Activated naive CD4-positive, alpha-beta T cell treated with anti-CD3 and anti-CD28 coated beads for 36 hours (primary cell): ENCODE results near the gene TFR2. TPM values are rescaled to one million over a fixed set of nuclear protein-coding genes. Genes with fewer than 3 reads are reported as not detected.
A peak's percentile ranks its signal among the peaks of the same experiment; 100 is the strongest.

ENCODE experiments used
- CTCF ChIA-PET: fragments of 350-600 bp; sonication (Branson Sonifier 250); formaldehyde crosslinking; loops from one replicate; lab custom pipeline; 2021; ENCODE audit warnings: antibody characterized with exemption; lab: Charles Lee
- DNase-seq: peaks from one replicate; pipeline ENCODE4 v3.0.0-alpha.2; 2020
- H3K27ac Mint-ChIP-seq: one replicate; pipeline ENCODE4 v1.8.0; 2021; ENCODE audit warnings: mild to moderate bottlenecking, mixed read lengths
- H3K27me3 Mint-ChIP-seq: one replicate; pipeline ENCODE4 v1.8.0; 2021; ENCODE audit warnings: low read depth, mixed read lengths
- H3K36me3 Mint-ChIP-seq: one replicate; pipeline ENCODE4 v1.8.0; 2021; ENCODE audit warnings: low read depth, mixed read lengths
- H3K4me1 Mint-ChIP-seq: one replicate; pipeline ENCODE4 v1.8.0; 2021; ENCODE audit warnings: low read depth, mixed read lengths
- H3K4me3 Mint-ChIP-seq: one replicate; pipeline ENCODE4 v1.8.0; 2021; ENCODE audit warnings: mild to moderate bottlenecking, moderate library complexity, mixed read lengths
- H3K9me3 Mint-ChIP-seq: one replicate; pipeline ENCODE4 v1.8.0; 2021; ENCODE audit warnings: mixed read lengths
- intact Hi-C: fragments of 100-400 bp; cut with micrococcal nuclease; formaldehyde crosslinking; loops from one replicate; pipeline ENCODE4 v1.15.1; 2023
- total RNA-seq, 2 experiments: library from RNA; stranded (reverse); gene quantifications; one replicate each; pipeline ENCODE4 v1.2.3, GENCODE V29; 2021

The TFR2 gene
- total RNA-seq, result 1 to 10 TPM; 4.2 to 5.1 TPM

DNA sequence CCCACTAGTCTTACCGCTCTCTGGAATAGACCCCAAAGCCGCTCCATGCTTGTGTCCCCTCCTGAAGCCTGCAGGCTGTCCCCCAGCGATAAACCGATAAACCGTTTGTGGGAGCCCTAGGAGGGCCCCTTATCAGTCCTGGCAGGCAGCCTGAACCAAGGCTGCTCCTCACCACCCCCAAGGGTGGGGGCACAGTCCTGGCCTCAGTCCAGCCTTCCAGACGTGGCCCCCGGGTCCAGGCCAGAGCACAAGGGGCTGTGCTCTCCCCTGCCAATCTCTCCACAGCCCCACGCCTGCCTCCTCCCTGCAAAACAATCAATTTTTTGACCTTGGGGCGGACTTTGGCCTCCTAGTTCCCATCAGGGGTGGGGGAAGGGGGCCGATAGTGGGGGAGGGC, at the start of gene TFR2:
TFR2 (minus strand) TSS at position 90 of the 397 bp plus-strand sequence; CDS start at position 47, 43 bp downstream.
- intact Hi-C loops, result no loop called here
- no peak for DNase-seq
- CTCF ChIA-PET, result no interaction called here
- Mint-ChIP-seq H3K4me3 (no peak within 1 kb of the TSS), H3K4me1 (no peaks in the 10 kb centered on the region), H3K27ac (no peak within 1 kb of the TSS), H3K27me3 (no peaks in the 10 kb centered on the region), H3K36me3 (no peaks in the 10 kb centered on the region), H3K9me3 (no peaks in the 10 kb centered on the region)

DNA sequence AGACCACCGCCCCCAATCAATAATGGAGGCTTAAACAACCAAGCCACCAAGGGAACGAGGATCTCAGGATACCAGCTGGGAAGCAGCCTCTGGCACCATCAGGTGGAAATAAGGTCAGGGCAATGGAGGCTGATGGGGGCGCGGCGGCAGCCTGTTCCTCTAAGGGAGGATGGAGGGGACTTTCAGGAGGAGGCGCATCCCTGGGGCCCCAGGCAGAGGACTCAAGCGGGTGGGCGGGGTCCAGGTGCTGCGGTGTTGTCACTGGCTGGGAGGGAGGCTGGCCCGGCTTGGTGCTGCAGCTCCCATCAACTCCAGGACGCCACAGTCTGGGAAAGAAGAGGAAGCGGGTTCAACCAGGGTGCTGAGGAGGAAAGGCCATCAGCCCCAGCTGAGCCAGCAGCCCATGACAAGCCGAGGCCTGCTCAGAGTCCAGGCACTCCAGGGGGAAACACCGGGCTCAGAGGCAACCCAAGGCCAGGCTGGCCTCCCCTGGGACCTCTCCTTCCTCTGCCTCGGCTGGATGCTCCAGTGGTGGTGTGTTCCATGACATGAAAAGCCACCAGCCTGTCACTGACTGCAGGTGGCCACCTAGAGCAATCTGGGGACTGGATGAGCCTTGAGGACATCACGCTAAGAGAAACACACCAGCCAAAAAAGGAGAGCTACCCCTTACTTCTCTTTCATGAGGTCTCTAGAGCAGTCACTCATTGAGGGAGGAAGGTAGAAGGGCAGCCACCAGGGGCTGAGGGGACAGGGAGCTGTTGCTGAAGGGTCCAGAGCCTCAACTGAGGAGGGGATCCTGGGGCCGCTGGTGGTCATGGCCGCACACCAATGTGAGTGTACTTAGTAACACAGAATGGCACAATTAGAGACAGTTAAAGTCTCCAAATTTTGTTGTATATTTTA, 48.1 kb upstream of the TFR2 start:
- Mint-ChIP-seq H3K4me1 (peaks cover 40% of the 10 kb centered on the region), H3K36me3 (peaks cover 16% of the 10 kb centered on the region), H3K9me3 (no peaks in the 10 kb centered on the region), H3K4me3 (no peak overlapping the region), H3K27ac (no peak overlapping the region), H3K27me3 (no peaks in the 10 kb centered on the region)
- CTCF ChIA-PET, result interaction anchor here (0.6 to 9.4 kb wide), 8 partner anchors 8 to 104 kb away, joined by 3 to 122 read pairs (median 13); partner anchors contain the start of genes FBXO24, LRCH4, MOSPD3 and POP7
- intact Hi-C loops, result loop anchor here (5.0 kb wide), 2 partner anchors 163 to 212 kb away; partner anchors contain the start of genes SLC12A9 and TSC22D4
- no peak for DNase-seq

DNA sequence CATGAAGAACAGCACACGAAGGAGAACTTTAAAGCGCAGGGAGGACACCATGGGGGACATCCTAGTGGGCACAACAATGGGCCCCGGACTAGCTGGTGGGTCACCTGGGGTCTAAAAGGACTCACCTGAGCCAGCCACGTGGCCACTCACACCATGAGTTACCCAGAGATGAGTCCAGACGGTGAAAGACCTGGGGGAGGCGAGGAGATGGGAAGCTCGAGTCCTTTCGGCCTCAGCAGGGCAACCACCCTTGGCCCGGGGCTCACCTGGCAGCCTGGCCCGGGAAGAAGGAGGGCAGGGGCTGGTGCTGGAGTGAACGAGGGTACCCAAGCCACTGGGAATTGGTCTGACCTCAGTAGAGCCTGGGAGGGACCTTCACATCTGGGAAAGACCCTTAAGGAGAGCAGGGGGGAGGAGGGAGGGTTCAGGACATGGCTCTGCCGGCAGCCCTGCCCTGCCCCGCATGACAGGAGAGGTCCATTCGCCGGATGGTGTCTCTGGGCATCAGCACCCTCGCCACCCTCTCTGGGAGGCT, 47.0 kb upstream of the TFR2 start:
- CTCF ChIA-PET, result interaction anchor here (0.6 to 9.4 kb wide), 3 partner anchors 7 to 252 kb away, joined by 3 to 122 read pairs (median 5); partner anchors contain the start of genes POP7 and PPP1R35
- Mint-ChIP-seq H3K9me3 (no peaks in the 10 kb centered on the region), H3K36me3 (peaks cover 16% of the 10 kb centered on the region), H3K4me1 (peaks cover 40% of the 10 kb centered on the region), H3K4me3 (no peak overlapping the region), H3K27me3 (no peaks in the 10 kb centered on the region), H3K27ac (peak overlapping the region; percentile 15)
- no peak for DNase-seq
- intact Hi-C loops, result no loop called here

DNA sequence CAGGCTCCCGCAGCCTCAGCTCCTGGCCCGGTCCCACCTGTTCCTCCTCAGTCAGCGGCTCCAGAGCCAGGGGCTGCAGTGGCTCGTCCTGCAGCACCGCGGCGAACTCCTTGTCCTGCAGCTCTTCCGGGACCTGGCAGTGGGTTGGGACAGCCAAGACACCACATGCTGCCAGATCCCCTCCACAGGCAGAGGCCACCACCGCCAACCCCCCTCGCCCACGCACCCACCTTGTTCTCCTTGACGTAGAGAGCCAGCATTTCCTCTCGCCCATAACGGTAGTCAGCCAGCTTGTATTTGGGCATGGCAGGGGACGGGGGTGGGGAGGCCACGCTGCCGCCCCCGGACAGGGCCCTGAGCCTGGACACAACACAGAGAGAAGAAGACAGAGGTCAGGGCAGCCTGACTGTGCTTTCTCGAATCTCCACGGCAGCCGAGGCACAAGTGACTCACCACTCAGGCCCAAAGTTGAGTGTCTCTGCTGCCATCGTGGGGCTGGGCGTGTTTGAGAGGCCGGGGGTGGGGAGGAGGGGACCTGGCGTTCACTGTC, 46.5 kb upstream of the TFR2 start:
- Mint-ChIP-seq H3K27ac (no peak overlapping the region), H3K36me3 (peaks cover 13% of the 10 kb centered on the region), H3K4me3 (no peak overlapping the region), H3K27me3 (no peaks in the 10 kb centered on the region), H3K9me3 (no peaks in the 10 kb centered on the region), H3K4me1 (peaks cover 35% of the 10 kb centered on the region)
- DNase-seq, result no peak
- intact Hi-C loops, result no loop called here
- CTCF ChIA-PET, result interaction anchor here (0.6 kb wide), 1 partner anchor 251 kb away, joined by 5 read pairs; the partner anchor contains the start of gene PPP1R35

DNA sequence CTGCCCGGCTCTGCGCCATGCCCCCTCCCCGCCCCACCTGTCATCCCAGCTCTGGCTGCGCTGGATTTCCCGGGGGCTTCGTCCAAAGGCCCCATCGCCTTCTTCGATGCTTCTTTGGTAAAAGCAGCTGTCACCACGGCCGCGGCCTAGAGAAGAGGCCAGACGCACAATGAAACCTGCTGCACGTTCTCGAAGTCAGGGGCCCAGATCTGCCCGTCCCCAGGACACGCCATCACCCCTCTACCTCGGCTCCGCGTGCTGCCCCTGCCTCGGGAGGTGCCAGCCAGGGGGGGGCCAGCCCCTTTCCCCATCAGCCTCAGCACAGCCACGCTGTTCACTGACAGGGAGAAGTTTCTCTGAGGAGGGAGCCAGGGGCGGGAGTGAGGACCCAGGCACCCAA, 45.9 kb upstream of the TFR2 start:
- Mint-ChIP-seq H3K4me1 (peaks cover 29% of the 10 kb centered on the region), H3K4me3 (no peak overlapping the region), H3K27ac (no peak overlapping the region), H3K9me3 (no peaks in the 10 kb centered on the region), H3K27me3 (no peaks in the 10 kb centered on the region), H3K36me3 (peaks cover 11% of the 10 kb centered on the region)
- CTCF ChIA-PET, result interaction anchor here (1.4 kb wide), 1 partner anchor 55 kb away, joined by 4 read pairs; no protein-coding TSS in a partner anchor
- no peak for DNase-seq
- intact Hi-C loops, result no loop called here

DNA sequence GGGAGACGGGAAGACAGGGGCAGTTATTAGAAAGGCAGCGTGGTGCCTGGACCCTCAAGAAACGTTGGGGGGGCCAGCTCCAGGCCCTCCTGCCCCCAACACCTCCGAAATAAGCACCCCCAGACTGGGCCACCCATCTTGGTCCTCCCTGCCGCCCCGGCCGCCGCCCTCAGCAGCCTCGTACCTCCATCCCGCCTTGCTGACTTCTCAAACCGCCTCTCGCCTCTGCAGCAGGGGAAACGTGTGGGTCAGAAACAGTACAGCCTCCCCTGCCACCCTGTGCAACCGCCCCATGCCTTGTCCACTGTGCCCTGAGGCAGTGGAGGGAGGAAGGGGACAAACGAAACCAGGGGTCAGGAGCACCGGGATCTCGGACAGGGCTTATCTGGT, 45.5 kb upstream of the TFR2 start:
- Mint-ChIP-seq H3K4me3 (no peak overlapping the region), H3K4me1 (peaks cover 25% of the 10 kb centered on the region), H3K9me3 (no peaks in the 10 kb centered on the region), H3K36me3 (peaks cover 10% of the 10 kb centered on the region), H3K27me3 (no peaks in the 10 kb centered on the region), H3K27ac (no peak overlapping the region)
- CTCF ChIA-PET, result interaction anchor here (1.4 kb wide), 1 partner anchor 54 kb away, joined by 4 read pairs; no protein-coding TSS in a partner anchor
- no peak for DNase-seq
- intact Hi-C loops, result no loop called here

DNA sequence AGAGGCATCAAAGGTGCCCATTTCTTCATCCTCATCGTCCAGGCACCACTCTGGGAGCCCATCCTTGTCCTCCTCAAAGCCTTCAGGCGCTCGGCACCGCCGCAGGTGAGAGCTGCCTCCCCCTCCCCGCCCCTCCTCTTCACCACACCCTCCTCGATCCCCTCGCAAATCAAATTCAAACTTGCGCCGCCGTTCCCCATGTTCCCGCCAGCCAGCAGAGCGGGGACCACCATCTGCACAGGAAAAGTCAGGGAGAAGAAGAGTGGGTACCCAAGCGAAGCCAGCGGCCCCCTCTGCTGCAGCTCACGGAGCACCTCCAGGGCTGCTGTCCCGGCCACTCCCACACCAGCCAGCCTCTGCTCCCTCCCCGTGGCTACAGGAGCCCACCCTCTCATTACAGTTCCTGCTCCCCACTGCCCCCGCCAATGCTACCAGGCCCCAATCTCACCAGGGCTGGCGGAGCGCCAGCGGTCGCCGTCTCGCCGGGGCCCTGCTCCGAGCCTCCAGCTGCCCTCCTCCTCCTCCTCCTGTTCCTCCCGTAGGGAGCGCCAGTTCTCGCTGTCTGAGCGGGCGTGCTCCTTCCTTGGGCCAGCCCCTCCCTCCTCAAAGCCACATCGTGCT, 45.0 kb upstream of the TFR2 start:
- no peaks in the 10 kb centered on the region for H3K9me3 Mint-ChIP-seq
- H3K36me3 Mint-ChIP-seq, result peaks cover 10% of the 10 kb centered on the region
- intact Hi-C loops, result no loop called here
- DNase-seq, result no peak
- no peak overlapping the region for H3K27ac Mint-ChIP-seq
- no peaks in the 10 kb centered on the region for H3K27me3 Mint-ChIP-seq
- CTCF ChIA-PET, result interaction anchor here (1.4 kb wide), 1 partner anchor 54 kb away, joined by 4 read pairs; no protein-coding TSS in a partner anchor
- no peak overlapping the region for H3K4me3 Mint-ChIP-seq
- H3K4me1 Mint-ChIP-seq, result peaks cover 25% of the 10 kb centered on the region

DNA sequence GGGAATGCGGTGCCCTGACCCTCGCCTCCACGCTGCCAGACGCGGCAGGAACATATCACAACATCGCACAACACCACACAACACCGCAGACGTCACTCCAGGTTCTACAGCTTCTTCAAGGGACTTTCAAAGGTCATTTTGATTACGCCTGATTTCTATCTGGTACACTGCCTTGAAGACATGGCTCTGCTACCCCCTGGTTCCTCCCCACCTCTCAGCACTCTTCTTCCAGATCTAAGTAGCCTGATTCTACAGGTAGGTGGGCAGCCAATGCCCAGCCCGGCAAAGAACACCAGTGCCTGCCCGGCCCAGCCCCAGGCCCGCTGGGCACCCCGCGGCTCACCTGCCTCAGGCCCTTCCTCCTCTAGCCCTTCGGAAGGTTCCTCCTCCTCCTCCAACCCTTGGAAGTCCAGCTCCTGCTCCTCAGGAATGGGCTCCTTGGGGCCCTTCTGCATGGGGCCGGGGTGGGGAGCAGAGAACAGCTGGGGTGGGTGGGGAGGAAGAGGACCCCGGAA, 44.3 kb upstream of the TFR2 start:
- Mint-ChIP-seq H3K4me3 (no peak overlapping the region), H3K27me3 (no peaks in the 10 kb centered on the region), H3K36me3 (peaks cover 10% of the 10 kb centered on the region), H3K4me1 (peaks cover 24% of the 10 kb centered on the region), H3K9me3 (no peaks in the 10 kb centered on the region), H3K27ac (peak overlapping the region; percentile 46)
- CTCF ChIA-PET, result interaction anchor here (1.4 kb wide), 1 partner anchor 53 kb away, joined by 4 read pairs; no protein-coding TSS in a partner anchor
- DNase-seq, result no peak
- intact Hi-C loops, result no loop called here

DNA sequence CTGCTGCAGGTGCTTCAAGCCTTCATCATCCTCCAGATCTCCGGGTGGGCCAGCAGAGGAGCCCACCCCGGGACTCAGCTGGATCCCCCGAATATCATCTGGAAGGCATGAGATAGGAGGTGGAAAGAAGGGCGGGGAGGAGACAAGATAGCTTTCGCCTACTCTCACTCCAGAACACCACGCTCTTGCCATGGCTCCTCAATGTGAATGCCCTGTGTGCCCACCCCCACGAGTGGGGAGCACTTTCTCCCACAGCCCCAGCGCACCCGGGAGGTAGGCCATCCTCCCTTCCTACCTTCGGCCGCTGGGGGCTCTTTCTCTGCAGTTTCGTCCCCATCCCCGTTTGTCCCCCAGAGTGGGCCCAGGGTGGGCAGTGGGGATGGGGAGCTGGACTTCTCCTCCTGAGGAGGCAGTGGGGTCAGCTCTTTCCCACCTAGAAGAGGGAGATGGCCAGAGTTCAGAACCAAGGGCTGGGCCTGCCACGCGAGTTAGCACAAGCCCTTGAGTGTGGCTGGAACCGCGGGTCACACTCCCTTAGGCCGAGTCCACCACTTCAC, 43.8 kb upstream of the TFR2 start:
- CTCF ChIA-PET, result interaction anchor here (0.7 to 3.0 kb wide), 2 partner anchors 7 to 20 kb away, joined by 4 to 17 read pairs; partner anchors contain the start of genes GIGYF1 and POP7
- intact Hi-C loops, result no loop called here
- Mint-ChIP-seq H3K36me3 (peaks cover 10% of the 10 kb centered on the region), H3K27ac (peak overlapping the region; percentile 46), H3K27me3 (no peaks in the 10 kb centered on the region), H3K4me3 (no peak overlapping the region), H3K9me3 (no peaks in the 10 kb centered on the region), H3K4me1 (peaks cover 24% of the 10 kb centered on the region)
- DNase-seq, result no peak

DNA sequence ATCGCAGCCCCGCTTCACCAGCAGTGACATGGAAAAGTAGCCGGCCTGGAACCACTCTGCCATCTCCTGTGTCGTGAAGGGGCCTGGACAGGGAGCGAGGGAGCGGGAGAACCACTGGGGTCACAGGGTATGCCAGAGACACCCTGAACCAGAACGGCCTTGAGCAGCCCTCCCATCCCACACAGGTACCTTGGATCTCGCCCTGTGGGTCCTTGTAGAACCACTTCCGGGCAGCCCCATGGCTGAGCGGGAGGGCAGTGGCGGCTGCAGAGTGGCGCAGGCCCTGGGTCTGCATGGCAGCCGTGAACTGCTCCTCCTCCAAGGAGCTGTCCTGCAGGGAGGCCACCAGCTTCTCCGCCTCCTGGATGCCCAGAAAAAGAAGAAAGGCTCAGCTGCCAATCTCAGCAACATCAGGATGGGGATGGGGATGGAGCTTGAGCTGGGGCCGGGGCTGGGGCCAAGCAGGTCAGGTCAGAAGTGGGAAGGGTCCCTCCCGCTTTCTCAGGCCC, 43.2 kb upstream of the TFR2 start:
- DNase-seq, result no peak
- intact Hi-C loops, result no loop called here
- Mint-ChIP-seq H3K27me3 (no peaks in the 10 kb centered on the region), H3K27ac (no peak overlapping the region), H3K36me3 (peaks cover 10% of the 10 kb centered on the region), H3K4me3 (no peak overlapping the region), H3K4me1 (peaks cover 23% of the 10 kb centered on the region), H3K9me3 (no peaks in the 10 kb centered on the region)
- CTCF ChIA-PET, result interaction anchor here (0.7 to 3.0 kb wide), 2 partner anchors 8 to 21 kb away, joined by 4 to 17 read pairs; partner anchors contain the start of genes GIGYF1 and POP7
